SU-DHL-6 (cell line): ENCODE data around the gene DPH1.

Experiments
- H2AFZ ChIP-seq: fragments of 200-600 bp; sonication (generic); 2 replicates; pipeline ENCODE4 v1.6.1; 2014; ENCODE audit warnings: low read depth, mild to moderate bottlenecking, moderate library complexity, mixed read lengths, antibody characterized with exemption, low read length; ENCODE audit not compliant: severe bottlenecking
- H3F3A ChIP-seq: fragments of 200-600 bp; shearing (Covaris generic); 2 replicates; pipeline ENCODE4 v1.6.0; 2016; ENCODE audit warnings: antibody characterized with exemption, mild to moderate bottlenecking; ENCODE audit not compliant: insufficient read depth
- H3K27ac ChIP-seq: fragments of 200-600 bp; sonication (generic); 2 replicates; pipeline ENCODE4 v1.5.1; 2016; ENCODE audit warnings: low read depth, mild to moderate bottlenecking, low read length, moderate library complexity, mixed read lengths
- H3K27me3 ChIP-seq: fragments of 200-600 bp; sonication (generic), shearing (Covaris generic); 2 replicates; pipeline ENCODE4 v1.6.0; 2014; ENCODE audit warnings: mild to moderate bottlenecking, low read length
- H3K36me3 ChIP-seq: fragments of 200-600 bp; sonication (generic); 2 replicates; pipeline ENCODE4 v1.6.1; 2014; ENCODE audit warnings: mild to moderate bottlenecking, low read length, mixed read lengths
- H3K4me2 ChIP-seq: fragments of 300-600, 200-600 bp; shearing (Covaris generic), sonication (generic); 2 replicates; pipeline ENCODE4 v1.6.0; 2014; ENCODE audit warnings: low read length, low read depth, mild to moderate bottlenecking; ENCODE audit not compliant: poor library complexity, severe bottlenecking
- H3K4me3 ChIP-seq: fragments of 200-600 bp; sonication (generic); 2 replicates; pipeline ENCODE4 v1.5.1; 2014; ENCODE audit warnings: antibody characterized with exemption, low read length, mild to moderate bottlenecking, mixed read lengths; ENCODE audit not compliant: insufficient read depth, poor library complexity, severe bottlenecking
- H3K79me2 ChIP-seq: fragments of 200-600 bp; sonication (generic); 2 replicates; pipeline ENCODE4 v1.6.1; 2014; ENCODE audit warnings: mild to moderate bottlenecking, low read length, moderate library complexity; ENCODE audit not compliant: insufficient read depth
- H3K9ac ChIP-seq: fragments of 200-600 bp; sonication (generic); 2 replicates; pipeline ENCODE4 v1.7.0; 2014; ENCODE audit warnings: mild to moderate bottlenecking, low read length
- H3K9me2 ChIP-seq: fragments of 200-600 bp; sonication (generic); replicated peaks from 2 replicates; pipeline ENCODE4 v1.6.1; 2014; ENCODE audit warnings: low read length; ENCODE audit not compliant: insufficient read depth
- H3K9me3 ChIP-seq: fragments of 200-600 bp; sonication (generic); 2 replicates; pipeline ENCODE4 v1.6.1; 2014; ENCODE audit warnings: low read length, mixed read lengths; ENCODE audit not compliant: insufficient read depth
- H4K20me1 ChIP-seq: fragments of 200-600 bp; sonication (generic); 2 replicates; pipeline ENCODE4 v1.6.1; 2014; ENCODE audit warnings: low read depth, mild to moderate bottlenecking, antibody characterized with exemption, low read length, moderate library complexity, mixed read lengths
- CTCF ChIP-seq: fragments of 200-600 bp; sonication (generic); IDR thresholded peaks from one replicate; pipeline ENCODE4 v1.5.1; 2017; ENCODE audit warnings: antibody characterized with exemption, mild to moderate bottlenecking, low read length, moderate library complexity; ENCODE audit not compliant: insufficient read depth, poor library complexity, severe bottlenecking
- EZH2phosphoT487 ChIP-seq: fragments of 200-600 bp; sonication (generic), shearing (Covaris generic); conservative IDR thresholded peaks from 2 replicates; pipeline ENCODE4 v1.6.1; 2018; ENCODE audit warnings: mild to moderate bottlenecking, antibody characterized with exemption, low read length, moderate library complexity, mixed read lengths

DPH1 gene

GRCh38 chr17:2057175-2057759 lies 27.3 kb downstream of the DPH1 start:
- no peaks in the 10 kb centered on the region for H3K9me3 ChIP-seq
- H2AFZ ChIP-seq, result no peak overlapping the region
- no peaks in the 10 kb centered on the region for H3K79me2 ChIP-seq
- no peak overlapping the region for H3K9ac ChIP-seq
- H3K9me2 ChIP-seq, result no peaks in the 10 kb centered on the region
- H3K36me3 ChIP-seq, result no peaks in the 10 kb centered on the region
- TF ChIP-seq EZH2phosphoT487 (no peak), CTCF (no peak)
- H4K20me1 ChIP-seq, result no peaks in the 10 kb centered on the region
- no peak overlapping the region for H3K4me2 ChIP-seq
- no peaks in the 10 kb centered on the region for H3K27me3 ChIP-seq
- 0 out of 2 replicates have a peak, but pooled peaks cover 4% of the 10 kb centered on the region for H3F3A ChIP-seq
- no peak overlapping the region for H3K4me3 ChIP-seq
- H3K27ac ChIP-seq, result no peak overlapping the region

DNA sequence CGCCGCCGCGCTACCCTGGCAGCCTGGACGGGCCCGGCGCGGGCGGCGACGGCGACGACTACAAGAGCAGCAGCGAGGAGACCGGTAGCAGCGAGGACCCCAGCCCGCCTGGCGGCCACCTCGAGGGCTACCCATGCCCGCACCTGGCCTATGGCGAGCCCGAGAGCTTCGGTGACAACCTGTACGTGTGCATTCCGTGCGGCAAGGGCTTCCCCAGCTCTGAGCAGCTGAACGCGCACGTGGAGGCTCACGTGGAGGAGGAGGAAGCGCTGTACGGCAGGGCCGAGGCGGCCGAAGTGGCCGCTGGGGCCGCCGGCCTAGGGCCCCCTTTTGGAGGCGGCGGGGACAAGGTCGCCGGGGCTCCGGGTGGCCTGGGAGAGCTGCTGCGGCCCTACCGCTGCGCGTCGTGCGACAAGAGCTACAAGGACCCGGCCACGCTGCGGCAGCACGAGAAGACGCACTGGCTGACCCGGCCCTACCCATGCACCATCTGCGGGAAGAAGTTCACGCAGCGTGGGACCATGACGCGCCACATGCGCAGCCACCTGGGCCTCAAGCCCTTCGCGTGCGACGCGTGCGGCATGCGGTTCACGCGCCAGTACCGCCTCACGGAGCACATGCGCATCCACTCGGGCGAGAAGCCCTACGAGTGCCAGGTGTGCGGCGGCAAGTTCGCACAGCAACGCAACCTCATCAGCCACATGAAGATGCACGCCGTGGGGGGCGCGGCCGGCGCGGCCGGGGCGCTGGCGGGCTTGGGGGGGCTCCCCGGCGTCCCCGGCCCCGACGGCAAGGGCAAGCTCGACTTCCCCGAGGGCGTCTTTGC lies 28.0 kb downstream of the DPH1 start:
- H3K4me3 ChIP-seq, result no peak overlapping the region
- H4K20me1 ChIP-seq, result no peaks in the 10 kb centered on the region
- no peak overlapping the region for H2AFZ ChIP-seq
- H3K27me3 ChIP-seq, result no peaks in the 10 kb centered on the region
- no peaks in the 10 kb centered on the region for H3K79me2 ChIP-seq
- H3K9ac ChIP-seq, result no peak overlapping the region
- no peak overlapping the region for H3K27ac ChIP-seq
- TF ChIP-seq EZH2phosphoT487 (no peak), CTCF (no peak)
- H3F3A ChIP-seq, result 0 out of 2 replicates have a peak, but pooled peaks cover 4% of the 10 kb centered on the region
- H3K9me2 ChIP-seq, result no peaks in the 10 kb centered on the region
- H3K4me2 ChIP-seq, result no peak overlapping the region
- H3K36me3 ChIP-seq, result no peaks in the 10 kb centered on the region
- H3K9me3 ChIP-seq, result no peaks in the 10 kb centered on the region

DNA sequence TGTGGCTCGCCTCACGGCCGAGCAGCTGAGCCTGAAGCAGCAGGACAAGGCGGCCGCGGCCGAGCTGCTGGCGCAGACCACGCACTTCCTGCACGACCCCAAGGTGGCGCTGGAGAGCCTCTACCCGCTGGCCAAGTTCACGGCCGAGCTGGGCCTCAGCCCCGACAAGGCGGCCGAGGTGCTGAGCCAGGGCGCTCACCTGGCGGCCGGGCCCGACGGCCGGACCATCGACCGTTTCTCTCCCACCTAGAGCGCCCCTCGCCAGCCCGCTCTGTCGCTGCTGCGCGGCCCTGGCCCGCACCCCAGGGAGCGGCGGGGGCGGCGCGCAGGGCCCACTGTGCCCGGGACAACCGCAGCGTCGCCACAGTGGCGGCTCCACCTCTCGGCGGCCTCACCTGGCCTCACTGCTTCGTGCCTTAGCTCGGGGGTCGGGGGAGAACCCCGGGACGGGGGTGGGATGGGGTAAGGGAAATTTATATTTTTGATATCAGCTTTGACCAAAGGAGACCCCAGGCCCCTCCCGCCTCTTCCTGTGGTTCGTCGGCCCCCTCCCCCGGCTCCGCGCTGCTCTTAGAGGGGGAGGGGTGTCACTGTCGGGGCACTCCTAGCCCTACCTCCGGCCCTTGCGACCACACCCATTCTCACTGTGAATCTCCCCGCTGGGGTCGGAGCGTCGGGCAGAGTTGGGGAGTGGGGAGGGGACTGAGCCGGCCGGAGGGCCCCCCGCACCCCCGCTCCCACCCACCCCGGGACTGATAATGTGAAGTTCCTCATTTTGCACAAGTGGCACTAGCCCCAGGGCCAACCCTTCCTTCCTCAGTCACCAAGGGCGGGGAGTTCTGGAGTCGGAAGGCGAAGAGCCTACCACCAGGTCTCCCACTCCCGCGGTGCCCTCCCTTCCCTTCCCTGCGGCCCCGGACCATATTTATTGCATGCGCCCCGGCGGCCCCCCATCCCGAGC lies 28.9 kb downstream of the DPH1 start:
- Histone ChIP-seq H3K36me3 (no peaks in the 10 kb centered on the region), H3K4me2 (peak overlapping the region; percentile 8), H3K9ac (no peak overlapping the region), H3F3A (no peaks in the 10 kb centered on the region), H3K4me3 (no peak overlapping the region), H3K27ac (no peak overlapping the region), H2AFZ (no peak overlapping the region), H3K9me3 (no peaks in the 10 kb centered on the region), H3K27me3 (no peaks in the 10 kb centered on the region), H3K79me2 (no peaks in the 10 kb centered on the region), H3K9me2 (no peaks in the 10 kb centered on the region), H4K20me1 (no peaks in the 10 kb centered on the region)
- TF ChIP-seq EZH2phosphoT487 (no peak), CTCF (peak; percentile 46)
